GM19238 (cell line): Measurements from ENCODE around the gene DGCR6.
"Not testable (repeated sequence)": the region's sequence is repeated elsewhere in the genome, so short reads cannot be mapped to it uniquely, and the experiment has no call there.

ENCODE experiments used
- DNase-seq: peaks from one replicate; pipeline ENCODE4 v3.0.0; 2011; ENCODE audit warnings: low spot score; ENCODE audit not compliant: insufficient read length

Gene DGCR6

DNA sequence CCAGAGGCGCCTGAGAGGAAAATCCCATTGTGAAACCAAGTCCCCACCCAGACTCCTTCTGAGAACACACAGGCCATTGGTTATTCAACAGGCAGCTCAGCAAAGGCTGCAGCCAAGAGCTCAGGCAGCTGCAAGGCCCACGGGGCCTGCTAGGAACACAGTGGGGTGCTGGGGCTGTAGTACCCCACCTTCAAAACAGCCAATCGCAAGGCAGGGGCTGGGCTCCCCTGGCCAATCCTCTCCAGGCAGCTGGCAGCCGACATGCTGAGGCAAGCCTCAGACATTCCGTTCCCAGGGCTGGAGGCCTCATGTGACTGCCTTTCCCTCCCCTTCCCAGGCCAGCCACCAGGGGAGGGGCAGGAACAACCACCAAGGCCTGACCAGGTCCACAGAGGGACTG, 23.3 kb downstream of the DGCR6 start:
- no peak for DNase-seq

DNA sequence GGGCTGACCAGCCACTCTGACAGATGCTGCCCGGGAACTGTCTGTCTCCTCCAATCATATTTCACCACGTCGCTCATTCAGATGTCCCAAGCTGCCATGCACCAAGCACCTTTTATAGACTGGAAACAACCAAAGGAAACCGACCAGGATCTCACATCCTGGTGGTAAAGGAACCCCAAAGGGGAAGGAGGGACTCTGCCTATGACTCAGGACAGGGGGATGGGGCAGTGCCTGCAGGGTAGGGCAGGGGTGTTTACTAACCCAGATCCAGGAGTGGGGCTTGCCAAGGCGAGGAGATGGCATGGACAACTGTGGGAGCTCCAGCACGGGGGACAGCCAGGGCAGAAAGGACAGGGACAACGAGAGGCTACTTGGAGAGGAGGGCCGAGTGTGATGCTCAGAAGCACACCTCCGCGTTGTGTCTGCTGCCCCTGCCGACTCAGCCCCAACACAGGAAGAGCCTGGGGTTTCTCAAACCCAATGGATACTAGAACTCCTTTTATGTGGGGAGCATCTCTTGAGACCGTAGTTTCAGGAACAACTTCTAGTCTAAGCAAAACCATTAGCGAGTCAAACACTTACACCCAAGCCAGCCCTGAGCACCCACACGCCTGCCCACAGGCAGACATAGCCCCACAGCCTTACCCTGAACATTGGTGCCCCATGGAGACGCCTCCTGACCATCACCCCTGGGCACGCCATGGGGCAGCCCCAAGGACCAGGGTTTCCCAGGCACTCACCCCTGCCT, 26.0 kb downstream of the DGCR6 start:
- DNase-seq: no peak

DNA sequence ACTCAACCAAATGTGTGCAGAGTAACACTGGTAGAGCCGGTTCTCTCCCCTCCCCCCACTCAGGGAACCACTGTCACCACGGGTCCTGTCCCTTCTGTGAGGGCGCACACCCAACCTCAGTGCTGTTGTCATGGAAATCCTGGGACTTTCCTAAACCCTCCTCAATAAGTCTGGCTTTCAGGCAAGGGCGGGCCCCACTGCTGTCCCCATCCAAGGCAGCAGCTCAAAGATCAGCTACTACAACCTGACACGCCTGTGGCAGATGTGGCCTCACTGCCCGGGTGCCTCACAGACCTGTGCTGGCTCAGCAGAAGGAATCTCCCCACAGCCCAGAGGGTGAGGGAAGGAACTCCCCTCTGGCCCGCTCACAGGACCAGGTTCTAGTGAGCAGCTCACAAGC, 27.8 kb downstream of the DGCR6 start:
- DNase-seq: no peak

DNA sequence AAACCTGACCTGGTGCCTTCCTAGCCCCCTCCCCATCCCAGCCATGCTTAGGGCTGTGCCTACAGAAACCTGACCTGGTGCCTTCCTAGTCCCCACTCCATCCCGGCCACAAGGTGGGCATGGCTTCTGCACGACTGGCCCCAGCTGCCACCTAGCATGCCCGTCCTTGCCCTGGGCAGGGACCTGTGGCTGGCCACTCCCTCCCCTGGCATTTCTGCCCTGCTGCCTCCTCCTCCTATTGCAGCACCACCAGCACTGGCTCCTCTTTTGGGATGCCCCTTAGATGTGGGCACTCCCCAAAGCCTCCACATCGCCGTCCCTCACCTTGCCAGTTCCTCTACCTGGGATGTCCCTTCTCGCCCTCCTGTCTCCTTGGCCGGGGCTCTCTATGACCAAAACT, 28.6 kb downstream of the DGCR6 start:
- not testable (repeated sequence) for DNase-seq

DNA sequence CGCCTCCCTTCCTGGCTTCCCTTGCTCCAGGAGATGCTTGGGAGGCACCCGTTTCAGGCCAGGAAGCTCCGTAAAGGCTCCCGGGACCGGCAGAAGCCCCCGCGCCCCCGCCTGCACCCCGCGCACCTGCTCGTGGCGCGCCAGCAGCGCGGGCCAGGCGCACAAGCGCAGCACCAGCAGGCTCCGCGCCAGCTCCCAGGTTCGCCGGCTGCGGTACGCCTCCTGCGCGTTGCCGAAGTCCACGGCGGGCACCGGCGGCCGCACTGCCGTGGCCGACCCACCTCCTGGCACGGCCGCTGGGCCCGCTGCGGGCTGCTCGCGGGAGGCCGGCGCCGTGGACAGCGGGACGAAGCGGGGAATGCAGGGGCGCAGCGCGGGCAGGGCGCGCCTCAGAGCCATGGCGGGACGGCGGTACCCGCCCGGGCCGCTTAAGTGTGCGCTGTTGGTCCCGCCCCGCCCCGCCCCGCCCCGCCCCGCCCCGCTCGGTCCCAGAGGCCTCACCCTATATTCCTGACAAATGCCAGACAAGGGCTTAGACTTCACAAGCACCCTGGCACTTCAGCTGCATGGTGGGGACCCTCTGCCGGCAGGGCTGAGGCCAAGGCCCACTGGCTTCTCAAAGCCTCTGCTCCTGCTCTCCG, 29.9 kb downstream of the DGCR6 start, which contains the start of gene PRODH:
Gene PRODH, minus strand, starts transcription at position 405 of the 641 bp plus-strand sequence. Its CDS starts 6 bp downstream, at position 399.
- DNase-seq: no peak

DNA sequence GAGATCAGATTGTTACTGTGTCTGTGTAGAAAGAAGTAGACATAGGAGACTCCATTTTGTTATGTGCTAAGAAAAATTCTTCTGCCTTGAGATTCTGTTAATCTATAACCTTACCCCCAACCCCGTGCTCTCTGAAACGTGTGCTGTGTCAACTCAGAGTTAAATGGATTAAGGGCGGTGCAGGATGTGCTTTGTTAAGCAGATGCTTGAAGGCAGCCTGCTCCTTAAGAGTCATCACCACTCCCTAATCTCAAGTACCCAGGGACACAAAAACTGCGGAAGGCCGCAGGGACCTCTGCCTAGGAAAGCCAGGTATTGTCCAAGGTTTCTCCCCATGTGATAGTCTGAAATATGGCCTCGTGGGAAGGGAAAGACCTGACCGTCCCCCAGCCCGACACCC, 32.6 kb downstream of the DGCR6 start:
- DNase-seq: not testable (repeated sequence)

DNA sequence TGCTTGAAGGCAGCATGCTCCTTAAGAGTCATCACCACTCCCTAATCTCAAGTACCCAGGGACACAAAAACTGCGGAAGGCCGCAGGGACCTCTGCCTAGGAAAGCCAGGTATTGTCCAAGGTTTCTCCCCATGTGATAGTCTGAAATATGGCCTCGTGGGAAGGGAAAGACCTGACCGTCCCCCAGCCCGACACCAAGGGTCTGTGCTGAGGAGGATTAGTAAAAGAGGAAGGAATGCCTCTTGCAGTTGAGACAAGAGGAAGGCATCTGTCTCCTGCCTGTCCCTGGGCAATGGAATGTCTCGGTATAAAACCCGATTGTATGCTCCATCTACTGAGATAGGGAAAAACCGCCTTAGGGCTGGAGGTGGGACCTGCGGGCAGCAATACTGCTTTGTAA, 41.0 kb downstream of the DGCR6 start:
- DNase-seq: not testable (repeated sequence)

DNA sequence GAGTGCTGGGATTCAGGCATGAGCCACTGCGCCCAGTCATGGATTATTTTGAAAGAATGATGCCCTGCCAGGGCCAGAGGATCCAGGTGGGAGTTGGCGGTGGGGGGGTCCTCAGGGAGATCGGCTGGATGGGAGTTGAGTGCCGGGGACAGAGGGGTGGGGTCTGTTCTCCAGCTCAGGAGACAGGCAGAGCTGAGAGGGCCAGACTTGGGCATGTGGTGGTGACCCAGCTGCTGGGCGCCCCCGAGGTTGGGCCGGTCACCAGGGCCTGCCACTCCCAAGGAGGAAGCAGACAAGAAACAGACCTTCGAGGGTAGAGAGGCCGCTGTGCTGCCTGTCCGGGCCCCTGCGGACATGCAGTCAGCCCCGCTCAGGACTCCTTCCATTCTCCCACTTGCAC, 41.8 kb downstream of the DGCR6 start:
- no peak for DNase-seq

DNA sequence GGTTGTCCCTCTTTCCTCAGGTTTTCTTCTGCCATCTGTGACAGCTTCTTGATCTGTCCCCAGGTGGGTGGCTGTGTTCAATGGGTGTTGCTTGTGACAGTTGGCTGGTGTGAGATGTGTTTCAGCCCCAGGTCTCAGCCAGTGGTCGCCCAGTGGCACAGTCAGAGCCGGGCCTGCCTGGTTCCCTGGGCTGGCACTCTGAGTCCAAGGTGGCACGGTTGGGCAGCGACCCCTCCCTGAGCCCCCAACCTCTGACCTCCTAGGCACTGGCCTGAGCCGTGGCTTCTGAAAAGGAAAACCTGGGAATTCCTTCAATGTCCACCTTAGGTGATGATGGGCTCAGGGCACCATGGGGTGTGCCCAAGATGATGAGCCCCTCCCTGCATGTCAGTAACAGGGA, 44.0 kb downstream of the DGCR6 start:
- no peak for DNase-seq

DNA sequence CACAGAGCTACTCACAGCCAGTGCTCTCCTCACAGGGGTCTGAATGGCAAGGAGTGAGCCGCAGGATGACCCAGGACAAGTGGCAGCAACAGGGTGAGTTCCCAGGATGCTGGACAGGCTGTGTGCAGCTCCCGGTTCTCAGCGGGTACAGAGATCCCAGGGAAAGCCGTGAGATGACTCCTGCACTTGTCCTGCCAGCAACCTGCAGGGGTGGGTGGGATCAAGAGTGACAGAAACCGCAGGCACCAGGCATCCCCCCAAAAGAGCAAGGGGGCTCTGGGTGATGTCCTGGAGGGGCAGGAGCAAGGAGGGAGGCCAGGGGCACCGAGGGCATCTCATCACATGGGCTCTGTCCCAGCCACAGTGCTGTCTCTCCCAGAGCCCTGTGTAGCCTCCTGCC, 45.9 kb downstream of the DGCR6 start:
- no peak for DNase-seq

DNA sequence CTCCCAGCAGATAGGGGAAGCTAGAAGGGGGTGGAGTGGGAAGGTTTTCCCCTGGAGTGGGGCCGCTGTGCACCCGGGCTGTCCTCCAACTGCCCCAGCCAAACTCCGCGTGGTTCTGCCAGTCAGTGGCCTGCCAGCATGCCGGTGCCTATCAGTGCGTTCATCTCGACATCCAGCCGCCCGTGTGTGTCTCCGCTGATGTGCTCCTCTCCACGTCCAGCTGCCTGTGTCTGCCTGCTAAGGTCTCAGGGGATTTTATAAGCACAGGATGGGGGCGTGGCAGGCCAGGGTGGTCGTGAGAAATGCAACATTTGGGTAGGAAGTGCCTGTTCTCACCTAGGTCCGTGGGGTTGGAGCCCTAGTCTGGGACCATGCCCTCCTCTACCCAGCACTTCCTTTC, 47.0 kb downstream of the DGCR6 start:
- not testable (repeated sequence) for DNase-seq

DNA sequence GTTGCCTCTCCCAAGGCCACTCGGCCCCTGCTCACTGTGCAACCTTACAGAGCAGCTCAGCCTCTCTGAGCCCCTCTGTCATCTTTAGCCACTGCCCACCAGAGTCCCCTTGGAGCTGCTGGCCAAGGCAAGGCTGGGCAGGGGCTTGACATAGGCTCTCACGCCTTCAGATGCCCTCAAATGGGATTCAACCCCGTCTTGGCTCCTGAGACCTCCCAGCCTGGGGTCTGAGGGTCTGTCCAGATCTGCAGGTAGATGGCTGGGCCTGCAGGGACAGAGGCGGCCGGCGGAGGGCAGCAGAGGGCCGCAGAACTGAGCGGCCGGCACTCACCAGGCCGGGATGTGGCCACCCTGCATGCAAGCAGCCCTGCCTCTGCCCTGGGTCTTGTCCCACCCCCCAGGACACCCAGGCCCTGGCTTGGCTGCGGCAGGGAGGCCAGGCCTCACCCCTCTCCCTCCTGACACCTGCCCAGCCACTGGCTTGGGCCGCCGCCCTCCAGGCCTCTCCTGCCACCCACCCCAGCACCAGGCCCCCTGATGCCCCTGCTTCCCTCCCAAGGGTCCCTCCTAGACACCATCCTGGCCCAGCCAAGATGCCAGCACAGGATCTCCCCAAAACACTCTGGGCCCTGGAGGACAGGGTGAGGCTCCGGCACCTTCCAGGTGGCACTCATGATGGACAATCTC, 48.3 kb downstream of the DGCR6 start:
- peak; percentile 58 for DNase-seq

DNA sequence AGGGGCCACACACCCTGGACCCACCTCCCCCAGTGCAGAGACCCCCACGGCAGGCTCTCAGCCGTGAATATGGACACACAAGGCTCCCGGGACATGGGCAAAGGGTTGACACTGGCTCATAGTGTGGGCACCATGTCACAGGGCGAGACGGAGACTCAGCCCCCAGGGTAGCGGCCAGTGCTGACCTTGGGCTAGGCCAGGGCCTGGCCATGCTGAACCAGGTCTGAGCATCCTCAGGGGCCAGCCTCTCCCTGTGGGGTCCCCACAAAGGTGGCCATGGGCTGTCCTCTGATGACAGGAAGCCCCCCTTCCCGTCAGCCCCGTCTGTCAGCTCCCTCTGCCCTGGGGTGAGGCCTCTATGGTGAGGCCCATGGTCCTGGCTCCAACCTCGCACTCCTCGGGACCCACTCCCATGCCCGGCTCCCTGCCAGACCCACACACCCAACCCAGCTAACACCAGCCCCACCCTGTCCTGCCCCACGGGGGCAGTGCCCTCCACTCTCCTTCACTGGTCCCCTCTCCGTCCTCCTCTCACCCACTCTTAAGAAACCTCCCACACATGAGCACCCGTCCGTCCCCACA, 49.0 kb downstream of the DGCR6 start:
- no peak for DNase-seq

DNA sequence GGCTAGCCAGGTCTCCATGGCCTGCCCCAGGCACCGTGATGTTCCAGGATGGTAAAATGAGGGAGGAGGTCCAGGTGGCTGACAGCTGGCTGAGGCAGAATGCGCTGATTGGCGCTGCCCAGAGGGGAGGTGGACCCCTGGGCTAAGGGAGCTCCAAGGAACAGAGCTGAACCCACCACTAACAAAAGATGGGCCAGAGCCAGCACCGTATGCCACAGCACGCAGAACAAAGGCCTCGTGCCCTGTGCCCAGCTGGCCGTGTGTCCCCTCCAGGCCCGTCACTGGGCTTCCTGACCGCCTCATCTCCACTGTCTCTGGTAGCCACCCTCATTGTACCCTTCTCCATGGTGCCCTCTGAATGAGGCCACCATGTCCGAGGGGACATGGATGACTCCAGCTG, 49.6 kb downstream of the DGCR6 start:
- DNase-seq: no peak

DNA sequence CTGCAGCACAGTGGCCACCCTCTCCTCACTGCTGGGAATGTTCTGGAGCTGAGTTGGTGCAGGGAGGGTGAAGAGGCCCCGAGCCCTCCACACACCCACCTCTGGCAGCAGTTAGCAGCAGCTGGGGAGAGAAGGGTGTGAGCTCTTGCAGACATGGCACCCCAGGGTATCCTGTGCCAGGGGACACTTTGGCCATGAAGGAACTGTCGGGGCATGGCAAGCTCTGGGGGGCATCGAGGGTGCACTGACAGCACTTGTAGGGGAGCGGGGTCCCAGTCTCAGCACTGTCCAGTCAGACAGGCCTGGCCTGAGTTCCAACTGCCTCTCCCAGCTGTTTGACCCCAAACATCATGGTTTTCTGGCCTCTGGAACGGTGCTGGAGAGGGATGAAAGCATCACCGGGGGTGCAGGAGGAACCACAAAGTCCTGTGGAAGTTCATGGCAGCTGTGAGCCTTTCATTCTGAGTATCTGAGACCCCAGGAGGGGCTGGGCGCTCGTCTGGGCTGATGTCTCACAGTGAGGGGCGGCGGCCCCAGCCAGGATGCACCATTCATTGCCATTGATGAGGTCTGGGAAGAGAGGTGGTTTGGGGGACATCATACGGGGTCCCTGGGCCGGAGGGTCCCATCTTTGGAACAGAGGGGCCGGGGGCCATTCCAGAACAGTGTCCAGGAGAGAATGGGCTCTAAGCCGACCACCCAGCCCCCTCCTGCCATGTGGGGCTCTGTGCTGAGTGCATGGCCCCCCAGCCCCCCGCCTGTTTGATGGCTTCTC, 50.2 kb downstream of the DGCR6 start:
- not testable (repeated sequence) for DNase-seq

DNA sequence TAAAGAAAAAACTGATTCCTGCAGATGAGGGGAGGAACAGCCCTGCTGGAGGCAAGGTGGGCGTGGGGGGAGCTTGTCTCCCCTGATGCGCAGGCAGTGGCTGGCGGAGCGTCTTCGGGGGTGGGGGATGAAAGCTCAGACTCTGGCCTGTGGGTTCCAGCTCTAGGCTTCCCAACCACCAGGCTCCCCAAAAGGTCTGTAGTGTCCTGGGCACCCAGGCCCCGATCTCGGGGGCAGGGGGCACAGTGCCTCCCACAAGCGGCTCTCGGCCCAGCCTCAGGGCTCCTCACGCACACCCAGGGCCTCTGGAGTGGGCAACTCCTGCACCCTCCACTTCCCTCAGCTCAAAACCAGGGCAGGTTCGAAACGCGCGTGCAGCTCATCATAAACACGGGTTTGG, 50.8 kb downstream of the DGCR6 start:
- not testable (repeated sequence) for DNase-seq

DNA sequence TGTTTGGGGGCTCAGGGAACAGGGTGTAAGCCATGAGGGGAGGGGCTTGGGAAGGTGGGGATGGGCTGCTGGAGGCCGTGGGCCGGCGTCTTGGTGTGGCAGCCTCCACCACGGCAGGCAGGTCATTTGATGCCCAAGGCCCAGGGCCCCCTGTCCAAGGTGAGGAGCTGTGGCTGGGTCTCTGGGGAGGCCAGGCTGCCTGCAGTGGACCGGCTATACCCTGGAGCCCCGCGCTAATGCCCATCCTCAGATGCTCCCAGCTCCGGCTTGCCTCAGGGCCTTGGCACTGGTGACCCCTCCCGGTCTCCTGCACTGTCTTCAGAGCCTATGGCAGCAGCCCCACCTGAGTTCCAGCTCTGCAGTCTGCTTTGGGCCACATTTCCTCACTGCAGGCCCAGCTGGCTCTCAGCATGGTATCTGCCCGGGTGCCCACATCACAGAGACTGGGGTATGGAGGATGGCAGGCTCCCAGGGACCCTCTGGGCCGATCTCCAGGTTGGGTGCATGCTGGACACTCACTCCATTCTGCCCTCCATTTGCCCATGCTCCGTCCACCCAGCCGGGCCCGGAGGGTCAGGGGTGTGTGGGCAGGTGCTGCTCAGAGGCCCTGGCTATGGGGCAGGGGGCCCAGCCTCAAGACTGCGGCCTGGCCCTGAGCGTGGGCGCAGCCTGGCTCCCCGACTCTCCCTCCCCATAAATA, 51.7 kb downstream of the DGCR6 start:
- not testable (repeated sequence) for DNase-seq

DNA sequence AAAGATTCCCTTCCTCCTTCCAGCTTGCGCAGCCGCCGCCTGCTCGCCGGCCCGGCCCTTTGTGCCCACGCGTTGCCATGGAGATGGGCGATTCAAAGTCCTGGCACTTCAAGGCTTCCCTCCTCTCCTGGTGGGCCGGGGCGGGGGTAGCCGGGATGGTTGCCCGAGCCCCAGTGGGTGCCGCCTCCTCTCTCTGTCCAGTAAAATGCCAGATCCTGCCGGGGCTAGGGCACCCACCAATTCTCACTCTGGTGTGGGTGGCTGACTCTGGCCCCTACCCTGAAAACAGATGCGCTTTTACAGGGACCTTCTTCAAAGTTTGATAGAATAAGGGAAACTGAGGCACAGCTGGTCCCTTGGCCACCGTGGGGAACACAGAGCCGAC, 52.2 kb downstream of the DGCR6 start:
- DNase-seq: not testable (repeated sequence)

DNA sequence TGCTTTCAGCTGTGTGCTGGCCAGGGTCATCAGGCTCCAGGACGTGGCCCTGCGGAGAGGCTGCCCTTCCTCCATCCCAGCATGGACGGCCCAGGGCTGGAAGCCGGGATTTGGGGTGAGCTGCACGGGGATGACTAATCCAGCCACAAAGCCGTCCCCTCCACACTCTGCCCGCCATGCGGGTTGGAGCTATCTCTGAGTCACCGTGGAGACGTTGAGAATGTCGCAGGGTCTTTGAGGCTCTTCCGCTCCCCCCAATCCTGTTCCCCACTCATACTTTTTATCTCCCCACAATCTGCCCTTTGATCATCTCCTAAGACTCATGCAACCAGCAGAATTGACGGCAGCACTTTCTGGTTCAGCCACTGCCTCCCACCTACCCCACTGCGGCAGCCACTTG, 52.6 kb downstream of the DGCR6 start:
- not testable (repeated sequence) for DNase-seq

DNA sequence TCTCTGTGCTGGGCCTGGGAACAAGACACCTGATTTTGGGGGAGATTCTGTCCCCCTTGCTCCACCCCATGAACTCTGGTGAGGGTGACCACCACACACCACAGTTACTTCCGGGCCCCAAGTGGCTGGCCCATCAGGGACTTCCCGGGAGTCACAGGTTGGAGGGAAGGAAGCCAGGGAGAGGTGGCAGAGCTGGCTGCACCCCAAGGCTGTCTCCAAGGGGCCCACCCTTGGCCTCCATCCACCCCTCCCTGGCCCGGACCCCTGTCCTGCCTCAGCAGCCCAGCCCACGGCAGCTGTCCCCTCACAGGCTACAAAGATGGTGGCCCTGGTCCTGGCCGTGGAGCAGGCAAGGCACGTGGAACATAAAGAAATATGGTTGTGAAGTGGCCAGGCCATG, 53.1 kb downstream of the DGCR6 start:
- DNase-seq: not testable (repeated sequence)

DNA sequence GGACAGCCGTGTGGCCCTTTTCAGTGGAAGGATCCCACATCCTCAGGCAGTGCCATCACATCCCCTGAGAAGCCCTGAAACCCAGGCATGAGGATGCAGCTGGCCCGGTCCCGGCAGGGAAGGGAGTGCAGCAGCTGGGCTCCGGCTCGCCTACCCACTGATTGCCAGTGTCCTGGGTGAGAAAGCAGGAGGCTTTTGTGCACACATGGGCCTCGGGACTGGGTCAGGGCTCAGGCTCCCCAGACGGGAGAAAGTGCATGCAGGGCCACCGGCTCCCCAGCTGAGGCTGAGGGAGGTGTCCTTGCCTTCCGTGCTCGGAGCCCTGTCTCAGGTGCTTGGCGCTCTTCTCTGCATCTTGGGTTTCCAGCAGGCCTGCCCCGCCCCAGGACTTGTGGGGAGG, 53.6 kb downstream of the DGCR6 start:
- not testable (repeated sequence) for DNase-seq
